HEK293 (cell line): Measurements from ENCODE around the gene TRIM46.

Experiments used
- EGR2 ChIP-seq: fragments of 450-650 bp; formaldehyde crosslinking; IDR thresholded peaks from 2 replicates; pipeline ENCODE4 v1.5.1; 2016; ENCODE audit warnings: low read depth, missing biosample characterization, missing genetic modification characterization
- ELK4 ChIP-seq: IDR thresholded peaks from 2 replicates; pipeline ENCODE4 v1.6.1; 2011; ENCODE audit warnings: mild to moderate bottlenecking, low read depth, low read length, borderline replicate concordance
- GFI1B ChIP-seq: fragments of 450-650 bp; formaldehyde crosslinking; IDR thresholded peaks from 2 replicates; pipeline ENCODE4 v1.5.1; 2016; ENCODE audit warnings: missing biosample characterization, missing genetic modification characterization
- GLIS1 ChIP-seq: fragments of 450-650 bp; formaldehyde crosslinking; IDR thresholded peaks from 2 replicates; pipeline ENCODE4 v1.5.1; 2016; ENCODE audit warnings: missing biosample characterization, missing genetic modification characterization
- HIC1 ChIP-seq: fragments of 450-650 bp; formaldehyde crosslinking; IDR thresholded peaks from 2 replicates; pipeline ENCODE4 v1.5.1; 2016; ENCODE audit warnings: missing biosample characterization, missing genetic modification characterization
- INSM2 ChIP-seq: fragments of 450-650 bp; formaldehyde crosslinking; IDR thresholded peaks from 2 replicates; pipeline ENCODE4 v1.5.1; 2016; ENCODE audit warnings: missing biosample characterization, missing genetic modification characterization
- KLF10 ChIP-seq: fragments of 450-650 bp; IDR thresholded peaks from 2 replicates; pipeline ENCODE4 v1.5.1; 2018; ENCODE audit warnings: missing biosample characterization, mild to moderate bottlenecking, missing genetic modification characterization
- KLF7 ChIP-seq: fragments of 450-650 bp; formaldehyde crosslinking; IDR thresholded peaks from 2 replicates; pipeline ENCODE4 v1.5.1; 2016; ENCODE audit warnings: missing biosample characterization, missing genetic modification characterization, borderline replicate concordance
- KLF9 ChIP-seq: fragments of 450-650 bp; formaldehyde crosslinking; IDR thresholded peaks from 2 replicates; pipeline ENCODE4 v1.5.1; 2016; ENCODE audit warnings: missing biosample characterization, missing genetic modification characterization, low read depth
- SCRT2 ChIP-seq: fragments of 450-650 bp; formaldehyde crosslinking; IDR thresholded peaks from 2 replicates; pipeline ENCODE4 v1.5.1; 2016; ENCODE audit warnings: missing biosample characterization, missing genetic modification characterization
- WT1 ChIP-seq: fragments of 450-650 bp; formaldehyde crosslinking; IDR thresholded peaks from 2 replicates; pipeline ENCODE4 v1.5.1; 2016; ENCODE audit warnings: missing biosample characterization, missing genetic modification characterization
- ZBTB17 ChIP-seq: fragments of 450-650 bp; formaldehyde crosslinking; IDR thresholded peaks from 2 replicates; pipeline ENCODE4 v1.5.1; 2016; ENCODE audit warnings: missing biosample characterization, missing genetic modification characterization
- ZNF10 ChIP-seq: fragments of 450-650 bp; formaldehyde crosslinking; IDR thresholded peaks from 2 replicates; pipeline ENCODE4 v1.5.1; 2017; ENCODE audit warnings: missing biosample characterization, missing genetic modification characterization
- ZNF121 ChIP-seq: fragments of 450-650 bp; formaldehyde crosslinking; IDR thresholded peaks from 2 replicates; pipeline ENCODE4 v1.5.1; 2016; ENCODE audit warnings: missing biosample characterization, missing genetic modification characterization
- ZNF132 ChIP-seq: fragments of 450-650 bp; formaldehyde crosslinking; IDR thresholded peaks from 2 replicates; pipeline ENCODE4 v1.5.1; 2017; ENCODE audit warnings: missing biosample characterization, missing genetic modification characterization, borderline replicate concordance
- ZNF133 ChIP-seq: fragments of 450-650 bp; formaldehyde crosslinking; IDR thresholded peaks from 2 replicates; pipeline ENCODE4 v1.5.1; 2016; ENCODE audit warnings: missing biosample characterization, missing genetic modification characterization
- ZNF169 ChIP-seq: fragments of 450-650 bp; formaldehyde crosslinking; IDR thresholded peaks from 2 replicates; pipeline ENCODE4 v1.5.1; 2016; ENCODE audit warnings: missing biosample characterization, missing genetic modification characterization
- ZNF184 ChIP-seq: fragments of 450-650 bp; IDR thresholded peaks from 2 replicates; pipeline ENCODE4 v1.5.1; 2018; ENCODE audit warnings: missing biosample characterization, mild to moderate bottlenecking, missing genetic modification characterization
- ZNF292 ChIP-seq: fragments of 450-650 bp; formaldehyde crosslinking; IDR thresholded peaks from 2 replicates; pipeline ENCODE4 v1.5.1; 2016; ENCODE audit warnings: low read depth, missing biosample characterization, missing genetic modification characterization, borderline replicate concordance
- ZNF37A ChIP-seq: fragments of 450-650 bp; IDR thresholded peaks from 2 replicates; pipeline ENCODE4 v1.5.1; 2018; ENCODE audit warnings: missing biosample characterization, missing genetic modification characterization
- ZNF404 ChIP-seq: fragments of 450-650 bp; formaldehyde crosslinking; IDR thresholded peaks from 2 replicates; pipeline ENCODE4 v1.5.1; 2017; ENCODE audit warnings: missing biosample characterization, missing genetic modification characterization
- ZNF501 ChIP-seq: fragments of 450-650 bp; formaldehyde crosslinking; IDR thresholded peaks from 2 replicates; pipeline ENCODE4 v1.5.1; 2016; ENCODE audit warnings: missing biosample characterization, missing genetic modification characterization
- ZNF658 ChIP-seq: fragments of 450-650 bp; formaldehyde crosslinking; IDR thresholded peaks from 2 replicates; pipeline ENCODE4; 2016; ENCODE audit warnings: missing biosample characterization, missing genetic modification characterization
- ZNF660 ChIP-seq: fragments of 450-650 bp; IDR thresholded peaks from 2 replicates; pipeline ENCODE4 v1.5.1; 2018; ENCODE audit warnings: missing biosample characterization, mild to moderate bottlenecking, missing genetic modification characterization
- ZNF837 ChIP-seq: fragments of 450-650 bp; formaldehyde crosslinking; IDR thresholded peaks from 2 replicates; pipeline ENCODE4 v1.5.1; 2016; ENCODE audit warnings: missing biosample characterization, missing genetic modification characterization
- TF ChIP-seq, protein P1 (sequence below): fragments of 450-650 bp; formaldehyde crosslinking; IDR thresholded peaks from 2 replicates; pipeline ENCODE4 v1.5.1; 2017; ENCODE audit warnings: missing biosample characterization, mild to moderate bottlenecking, missing genetic modification characterization, moderate library complexity
- TF ChIP-seq, protein P2 (sequence below): fragments of 450-650 bp; IDR thresholded peaks from 2 replicates; pipeline ENCODE4 v1.5.1; 2018; ENCODE audit warnings: missing biosample characterization, missing genetic modification characterization
- TF ChIP-seq, protein P3 (sequence below): fragments of 450-650 bp; formaldehyde crosslinking; IDR thresholded peaks from 2 replicates; pipeline ENCODE4 v1.5.1; 2016; ENCODE audit warnings: missing biosample characterization, missing genetic modification characterization
- TF ChIP-seq, protein P4 (sequence below): fragments of 450-650 bp; formaldehyde crosslinking; IDR thresholded peaks from 2 replicates; pipeline ENCODE4 v1.5.1; 2016; ENCODE audit warnings: missing biosample characterization, missing genetic modification characterization, low read depth

The TRIM46 gene

DNA sequence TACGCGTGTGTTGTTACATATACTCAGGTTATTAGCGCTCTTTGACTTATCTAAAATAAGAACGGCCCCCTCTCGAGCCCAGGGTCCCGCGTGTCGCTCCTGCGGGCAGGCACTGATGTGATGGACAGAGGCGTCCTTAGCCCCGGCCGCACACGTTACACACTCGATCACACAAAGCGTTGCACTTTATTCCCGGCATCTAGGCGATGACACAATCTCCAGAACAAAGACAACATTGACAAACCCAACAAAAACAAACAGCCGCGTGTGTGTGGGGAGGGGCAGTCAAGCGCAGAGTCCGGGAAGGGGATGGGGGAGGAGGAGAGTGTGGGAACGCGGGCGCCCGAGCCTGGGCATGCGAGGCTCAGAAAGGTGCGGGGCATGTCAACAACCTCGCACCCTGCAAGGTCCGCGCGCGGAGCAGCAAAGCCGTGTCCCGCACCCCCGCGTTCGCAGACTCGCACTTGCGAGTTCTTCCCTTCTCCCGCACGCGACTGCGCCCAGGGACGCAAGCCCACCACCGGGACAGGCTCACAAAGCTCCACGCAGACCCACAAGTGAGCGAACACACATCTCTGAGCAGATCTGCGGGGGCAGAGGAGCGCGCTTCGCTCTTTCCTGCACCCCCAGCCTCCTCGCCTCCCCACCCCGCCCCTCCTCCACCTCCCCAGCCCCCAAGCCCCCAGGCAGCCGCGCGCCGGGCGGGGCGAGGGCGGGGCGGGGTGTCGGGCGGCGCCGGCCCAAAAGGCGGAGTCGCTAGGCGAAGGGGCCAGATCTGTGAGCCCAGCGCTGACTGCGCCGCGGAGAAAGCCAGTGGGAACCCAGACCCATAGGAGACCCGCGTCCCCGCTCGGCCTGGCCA, 46.3 kb upstream of the TRIM46 start, which contains the start of gene EFNA1 (continued):
- peak; percentile 52; the same call in 1 of the 2 replicates for TF ChIP-seq HIC1 (tag by site-specific recombination)
- TF ChIP-seq, protein P1, sequence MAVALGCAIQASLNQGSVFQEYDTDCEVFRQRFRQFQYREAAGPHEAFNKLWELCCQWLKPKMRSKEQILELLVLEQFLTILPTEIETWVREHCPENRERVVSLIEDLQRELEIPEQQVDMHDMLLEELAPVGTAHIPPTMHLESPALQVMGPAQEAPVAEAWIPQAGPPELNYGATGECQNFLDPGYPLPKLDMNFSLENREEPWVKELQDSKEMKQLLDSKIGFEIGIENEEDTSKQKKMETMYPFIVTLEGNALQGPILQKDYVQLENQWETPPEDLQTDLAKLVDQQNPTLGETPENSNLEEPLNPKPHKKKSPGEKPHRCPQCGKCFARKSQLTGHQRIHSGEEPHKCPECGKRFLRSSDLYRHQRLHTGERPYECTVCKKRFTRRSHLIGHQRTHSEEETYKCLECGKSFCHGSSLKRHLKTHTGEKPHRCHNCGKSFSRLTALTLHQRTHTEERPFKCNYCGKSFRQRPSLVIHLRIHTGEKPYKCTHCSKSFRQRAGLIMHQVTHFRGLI: peak; percentile 72
- no peak for TF ChIP-seq ZNF132 (tag by site-specific recombination)
- TF ChIP-seq ZNF404 (tag by site-specific recombination): no peak
- TF ChIP-seq ZNF121 (tag by site-specific recombination): no peak
- TF ChIP-seq, protein P2, sequence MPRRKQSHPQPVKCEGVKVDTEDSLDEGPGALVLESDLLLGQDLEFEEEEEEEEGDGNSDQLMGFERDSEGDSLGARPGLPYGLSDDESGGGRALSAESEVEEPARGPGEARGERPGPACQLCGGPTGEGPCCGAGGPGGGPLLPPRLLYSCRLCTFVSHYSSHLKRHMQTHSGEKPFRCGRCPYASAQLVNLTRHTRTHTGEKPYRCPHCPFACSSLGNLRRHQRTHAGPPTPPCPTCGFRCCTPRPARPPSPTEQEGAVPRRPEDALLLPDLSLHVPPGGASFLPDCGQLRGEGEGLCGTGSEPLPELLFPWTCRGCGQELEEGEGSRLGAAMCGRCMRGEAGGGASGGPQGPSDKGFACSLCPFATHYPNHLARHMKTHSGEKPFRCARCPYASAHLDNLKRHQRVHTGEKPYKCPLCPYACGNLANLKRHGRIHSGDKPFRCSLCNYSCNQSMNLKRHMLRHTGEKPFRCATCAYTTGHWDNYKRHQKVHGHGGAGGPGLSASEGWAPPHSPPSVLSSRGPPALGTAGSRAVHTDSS: no peak; the same call in 1 of the 2 replicates
- TF ChIP-seq, protein P3, sequence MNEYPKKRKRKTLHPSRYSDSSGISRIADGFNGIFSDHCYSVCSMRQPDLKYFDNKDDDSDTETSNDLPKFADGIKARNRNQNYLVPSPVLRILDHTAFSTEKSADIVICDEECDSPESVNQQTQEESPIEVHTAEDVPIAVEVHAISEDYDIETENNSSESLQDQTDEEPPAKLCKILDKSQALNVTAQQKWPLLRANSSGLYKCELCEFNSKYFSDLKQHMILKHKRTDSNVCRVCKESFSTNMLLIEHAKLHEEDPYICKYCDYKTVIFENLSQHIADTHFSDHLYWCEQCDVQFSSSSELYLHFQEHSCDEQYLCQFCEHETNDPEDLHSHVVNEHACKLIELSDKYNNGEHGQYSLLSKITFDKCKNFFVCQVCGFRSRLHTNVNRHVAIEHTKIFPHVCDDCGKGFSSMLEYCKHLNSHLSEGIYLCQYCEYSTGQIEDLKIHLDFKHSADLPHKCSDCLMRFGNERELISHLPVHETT (tag by site-specific recombination): peak; percentile 81; the same call in 1 of the 2 replicates
- TF ChIP-seq ZNF133 (tag by site-specific recombination): no peak
- TF ChIP-seq ZNF660 (tag by site-specific recombination): peak; percentile 22; the same call in 1 of the 2 replicates
- TF ChIP-seq ZNF292 (tag by site-specific recombination): no peak
- peak; percentile 49; the same call in 1 of the 2 replicates for TF ChIP-seq ZNF501
- TF ChIP-seq ZNF169 (tag by site-specific recombination): no peak
- no peak for TF ChIP-seq ZNF184 (tag by site-specific recombination)
- TF ChIP-seq INSM2: peak; percentile 91
- peak; percentile 89 for TF ChIP-seq EGR2
- peak; percentile 71 for TF ChIP-seq KLF9 (tag by site-specific recombination)
- TF ChIP-seq SCRT2: no peak
- no peak for TF ChIP-seq ZNF658 (tag by site-specific recombination)
- no peak for TF ChIP-seq ZNF37A (tag by site-specific recombination)
- TF ChIP-seq WT1 (tag by site-specific recombination): peak; percentile 63
- TF ChIP-seq GFI1B (tag by site-specific recombination): no peak
- TF ChIP-seq ZBTB17 (tag by site-specific recombination): no peak
- peak; percentile 70 for TF ChIP-seq GLIS1 (tag by site-specific recombination)
- no peak for TF ChIP-seq ELK4
- no peak for TF ChIP-seq ZNF837 (tag by site-specific recombination)
- TF ChIP-seq KLF10 (tag by site-specific recombination): peak; percentile 9; the same call in 1 of the 2 replicates
- peak; percentile 69 for TF ChIP-seq KLF7 (tag by site-specific recombination)
- TF ChIP-seq, protein P4, sequence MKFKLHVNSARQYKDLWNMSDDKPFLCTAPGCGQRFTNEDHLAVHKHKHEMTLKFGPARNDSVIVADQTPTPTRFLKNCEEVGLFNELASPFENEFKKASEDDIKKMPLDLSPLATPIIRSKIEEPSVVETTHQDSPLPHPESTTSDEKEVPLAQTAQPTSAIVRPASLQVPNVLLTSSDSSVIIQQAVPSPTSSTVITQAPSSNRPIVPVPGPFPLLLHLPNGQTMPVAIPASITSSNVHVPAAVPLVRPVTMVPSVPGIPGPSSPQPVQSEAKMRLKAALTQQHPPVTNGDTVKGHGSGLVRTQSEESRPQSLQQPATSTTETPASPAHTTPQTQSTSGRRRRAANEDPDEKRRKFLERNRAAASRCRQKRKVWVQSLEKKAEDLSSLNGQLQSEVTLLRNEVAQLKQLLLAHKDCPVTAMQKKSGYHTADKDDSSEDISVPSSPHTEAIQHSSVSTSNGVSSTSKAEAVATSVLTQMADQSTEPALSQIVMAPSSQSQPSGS (tag by site-specific recombination): peak; percentile 63
- TF ChIP-seq ZNF10: 0 out of 2 replicates have a peak, but pooled peaks have one; percentile 24
